Hematopoietic multipotent progenitor cell treated with erythropoietin and hydrocortisone succinate and interleukin-3 and kit ligand, for 17 days (in vitro differentiated cells): ENCODE measurements around the gene CPLX3.

Source experiments
- DNase-seq: peaks from one replicate; pipeline ENCODE4 v3.0.0-alpha.2; 2015; ENCODE audit warnings: low spot score

The CPLX3 gene

DNA sequence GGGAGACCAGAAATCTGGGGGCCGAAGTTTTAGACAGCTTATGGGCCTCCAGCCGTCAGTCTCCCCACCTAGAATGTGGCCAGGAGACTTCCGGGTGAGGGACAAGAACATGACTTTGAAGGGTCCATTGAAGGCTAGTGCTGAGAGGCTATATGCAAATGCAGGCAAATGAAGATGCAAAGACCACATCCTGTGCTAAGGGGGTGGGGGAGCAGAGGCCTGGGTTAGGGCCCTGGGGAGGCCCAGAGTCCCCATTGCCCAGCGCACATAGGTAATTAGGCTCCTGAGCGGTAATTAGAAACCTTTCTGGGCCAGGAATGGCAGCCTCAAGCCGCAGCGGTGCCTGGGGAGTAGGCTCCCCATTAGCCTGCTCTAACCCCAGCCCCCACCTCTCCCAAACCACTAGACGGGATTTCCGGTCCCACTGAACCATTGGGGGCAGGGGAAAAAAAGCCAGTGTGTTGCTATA is 37.7 kb upstream of the CPLX3 start:
- DNase-seq: no peak

DNA sequence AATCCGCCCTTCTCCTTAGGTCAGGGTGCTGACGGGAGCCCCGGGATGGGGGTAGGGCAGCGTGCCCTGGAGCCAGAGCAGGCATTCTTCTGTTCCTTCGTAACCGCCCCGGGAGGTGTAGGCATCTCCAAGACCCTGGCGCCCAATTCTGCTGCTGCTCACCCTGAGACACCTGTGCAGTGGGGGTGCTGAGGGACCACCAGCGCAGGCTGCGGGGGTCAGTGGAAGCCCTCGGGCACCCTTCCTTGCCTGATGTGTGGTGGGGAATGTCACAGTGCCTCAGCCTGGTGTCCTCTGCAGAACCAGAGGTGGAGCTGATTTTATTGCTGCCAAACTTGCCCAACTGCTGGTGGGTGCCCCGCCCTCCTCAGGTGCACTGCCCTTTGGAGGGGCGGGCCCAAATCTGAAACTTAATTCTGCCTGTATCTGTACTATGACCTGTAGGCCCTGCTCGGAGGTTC is 37.2 kb upstream of the CPLX3 start:
- DNase-seq: no peak

DNA sequence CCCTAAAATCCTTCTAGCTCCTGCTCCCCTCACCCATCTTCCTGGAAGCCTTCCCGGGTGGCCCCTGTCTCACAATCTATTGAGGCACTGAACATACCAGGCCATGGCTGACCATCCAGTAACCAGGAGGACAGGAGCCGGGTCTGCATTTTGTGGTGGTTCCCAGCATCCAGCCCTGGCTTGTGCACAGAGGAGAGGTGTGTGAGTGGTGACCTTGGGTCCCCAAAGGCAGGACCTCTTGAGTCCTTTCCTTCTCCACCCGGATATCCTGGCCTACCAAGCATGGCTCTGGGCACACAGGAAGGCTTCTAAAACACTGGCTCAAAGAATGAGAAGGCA is 36.7 kb upstream of the CPLX3 start:
- DNase-seq: no peak

DNA sequence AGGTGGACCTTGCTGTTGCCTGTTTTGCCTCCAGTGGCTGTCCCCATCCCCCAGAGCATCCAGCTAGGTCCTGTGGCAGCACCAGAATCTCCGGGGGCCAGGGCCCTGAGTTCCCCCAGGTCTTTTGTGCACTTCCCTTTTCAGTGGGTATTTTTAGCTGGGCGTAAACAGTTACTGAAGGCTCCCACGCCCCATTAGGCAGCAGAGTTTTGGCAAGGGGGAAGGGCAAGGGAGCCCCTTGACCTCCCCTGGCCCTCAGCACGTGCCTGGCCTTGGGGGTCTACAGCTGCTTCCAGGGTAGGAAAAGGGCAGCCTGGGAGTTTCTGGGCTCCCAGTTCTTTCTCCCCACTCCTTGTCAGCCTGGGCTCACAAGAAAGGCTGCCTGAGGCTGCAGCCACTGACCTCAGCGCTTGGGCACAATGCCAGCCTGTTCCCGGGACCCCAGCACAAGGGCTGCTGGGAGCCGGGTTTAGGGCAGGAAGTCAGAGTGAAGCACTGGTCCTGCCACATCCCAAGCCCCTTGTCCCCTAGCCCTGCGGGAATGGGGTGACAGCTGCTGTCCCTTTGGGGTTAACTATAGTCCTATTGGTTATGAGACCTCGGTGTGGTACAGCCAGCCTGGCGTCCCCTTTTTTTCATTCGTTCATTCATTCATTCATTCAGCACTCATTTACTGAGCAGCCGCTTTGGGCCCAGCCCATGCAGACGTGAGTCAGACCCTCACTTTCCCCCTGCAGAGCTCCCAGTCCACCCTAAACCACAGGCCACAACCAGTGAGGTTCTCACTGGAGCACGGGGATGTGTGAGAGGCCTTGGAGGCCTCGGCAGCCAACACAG is 36.1 kb upstream of the CPLX3 start:
- DNase-seq: no peak

DNA sequence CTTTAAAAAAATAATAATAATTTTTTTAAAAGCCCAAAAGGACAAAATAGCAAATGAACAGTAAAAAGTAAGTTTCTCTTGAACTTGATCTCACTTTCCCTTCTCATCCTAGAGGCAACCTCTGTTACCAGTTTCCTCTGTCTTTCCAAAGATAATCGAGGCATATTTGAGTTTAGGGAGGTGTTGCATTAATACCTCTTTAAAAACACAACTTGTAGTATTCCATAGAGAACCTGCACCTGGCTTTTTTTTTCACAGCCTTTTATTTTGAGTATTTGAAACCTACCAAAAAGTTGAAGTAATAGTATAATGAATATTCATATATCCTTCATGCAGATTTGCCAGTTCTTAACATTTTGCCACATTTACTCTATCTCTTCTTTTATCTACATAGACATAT is 35.4 kb upstream of the CPLX3 start:
- no peak for DNase-seq

DNA sequence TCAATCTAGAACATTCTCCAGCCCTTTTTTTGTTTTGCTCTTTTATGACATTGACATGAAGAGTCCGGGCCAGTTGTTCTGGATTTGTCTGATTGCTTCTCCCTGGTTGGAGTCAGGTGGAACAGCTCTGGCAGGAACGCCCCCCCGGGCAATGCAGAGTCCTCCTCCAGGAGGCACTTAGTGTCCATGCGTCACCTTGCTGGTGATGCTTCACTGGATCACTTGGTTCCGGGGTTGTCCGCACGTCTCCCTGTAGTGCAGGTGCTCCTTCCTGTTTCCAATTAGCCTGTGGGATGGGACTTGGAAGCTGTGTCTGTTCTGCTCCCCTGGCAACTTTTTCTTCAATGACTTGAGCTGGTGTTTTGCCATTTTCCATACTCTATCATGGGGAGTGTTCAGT is 34.8 kb upstream of the CPLX3 start:
- no peak for DNase-seq

DNA sequence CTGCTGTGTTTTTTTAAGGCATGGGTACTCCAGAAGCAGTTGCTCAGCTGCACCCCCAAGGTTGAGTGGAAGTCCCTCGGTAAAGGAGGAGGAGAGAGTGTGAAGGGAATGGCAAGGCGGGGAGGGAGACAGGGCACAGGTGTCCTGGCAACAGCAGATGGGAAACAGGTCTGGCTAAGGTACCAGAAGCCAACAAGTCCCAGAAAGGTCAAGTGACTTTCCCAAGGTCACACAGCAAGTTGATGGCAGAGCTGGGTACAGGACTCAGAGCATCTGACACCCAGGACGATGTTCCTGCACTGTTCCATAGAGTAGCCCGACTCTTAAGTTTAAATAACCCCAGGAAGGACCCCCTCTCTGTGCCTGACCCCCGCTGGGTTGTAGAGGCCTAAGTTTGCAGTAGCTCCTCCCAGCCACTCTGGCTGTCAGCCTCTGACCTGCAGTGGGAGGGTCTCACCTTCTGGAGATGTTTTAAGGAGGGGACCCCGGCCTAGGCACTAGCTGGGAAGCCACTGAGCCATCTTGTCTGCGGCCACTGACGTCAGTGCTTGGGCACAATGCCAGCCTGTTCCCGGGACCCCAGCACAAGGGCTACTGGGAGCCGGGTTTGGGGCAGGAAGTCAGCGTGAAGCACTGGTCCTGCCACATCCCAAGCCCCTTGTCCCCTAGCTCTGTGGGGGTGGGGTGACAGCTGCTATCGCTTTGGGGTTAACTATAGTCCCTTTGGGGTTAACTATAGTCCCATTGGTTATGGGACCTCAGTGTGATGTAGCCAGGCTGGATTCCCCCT is 34.0 kb upstream of the CPLX3 start:
- no peak for DNase-seq

DNA sequence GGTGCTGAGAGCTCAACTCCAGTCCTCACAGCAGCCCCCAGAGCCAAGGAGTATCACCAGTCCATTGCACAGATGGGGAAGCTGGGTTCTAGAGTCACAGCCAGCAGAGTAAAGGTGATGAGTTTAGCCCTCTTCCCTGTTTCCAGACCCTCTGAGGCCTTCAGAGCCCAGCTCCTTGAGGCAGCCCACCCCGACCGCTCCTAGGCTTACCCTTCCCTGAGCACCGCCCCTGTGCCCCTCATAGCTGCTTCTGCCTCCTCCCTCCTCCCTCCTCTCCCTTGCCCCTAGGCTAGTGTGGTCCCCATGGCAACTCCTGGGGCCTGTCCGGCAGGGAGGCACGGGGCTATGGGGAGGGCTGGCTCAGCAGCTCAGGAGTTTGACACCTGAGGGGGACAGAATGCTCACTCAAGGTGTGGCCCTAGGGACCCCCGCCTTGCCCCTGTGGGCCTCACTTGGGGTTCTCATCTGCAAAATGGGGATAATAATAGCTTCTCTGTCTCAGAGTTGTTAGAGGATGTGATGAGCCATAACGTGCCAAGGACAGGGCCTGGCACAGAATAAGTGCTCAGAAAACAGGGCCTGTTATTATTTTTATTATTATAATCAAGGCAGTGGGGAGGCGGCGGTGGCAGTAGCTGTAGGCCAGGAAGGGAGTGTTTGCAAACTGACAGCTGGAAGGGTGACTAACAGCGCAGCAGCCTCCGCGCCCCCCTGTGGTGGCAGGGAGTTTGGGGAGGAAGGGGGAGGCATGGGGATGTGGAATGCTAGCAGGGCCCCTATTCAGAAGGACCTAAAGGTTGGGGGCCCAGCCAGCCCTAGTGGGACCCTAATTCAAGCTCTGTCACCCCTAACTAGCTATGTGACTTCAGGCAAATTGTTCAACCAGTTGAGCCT is 33.0 kb upstream of the CPLX3 start:
- no peak for DNase-seq

DNA sequence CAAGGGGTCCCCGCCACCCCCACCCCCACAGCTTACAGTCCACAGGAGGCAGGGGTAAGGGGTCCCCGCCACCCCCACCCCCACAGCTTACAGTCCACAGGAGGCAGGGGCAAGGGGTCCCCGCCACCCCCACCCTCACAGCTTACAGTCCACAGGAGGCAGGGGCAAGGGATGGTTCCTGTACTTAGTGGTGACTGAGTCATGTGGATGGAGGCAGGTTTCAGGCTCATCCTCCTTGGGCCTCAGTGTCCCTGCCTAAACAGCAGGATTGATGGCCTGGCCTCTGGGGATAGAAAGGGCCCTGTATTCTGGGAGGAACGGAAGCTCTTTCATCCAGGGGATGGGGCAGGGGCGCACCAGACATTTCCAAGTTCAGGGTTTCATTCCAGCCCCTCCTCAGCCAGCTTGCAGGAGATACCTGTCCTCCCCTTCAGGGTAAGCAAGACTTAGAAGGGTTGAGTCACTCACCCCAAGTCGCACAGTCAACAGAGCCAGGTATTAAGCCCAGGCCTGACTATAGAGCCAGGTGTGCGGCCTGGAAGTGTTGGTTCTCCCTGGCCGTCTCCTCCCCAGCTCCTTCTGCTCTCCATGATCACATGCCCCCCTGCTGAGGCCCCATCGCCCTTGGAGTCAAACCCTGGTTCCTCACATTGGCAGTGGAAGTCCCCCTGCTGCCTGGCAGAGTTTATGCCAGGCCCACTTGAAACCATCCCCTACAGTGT is 32.0 kb upstream of the CPLX3 start:
- no peak for DNase-seq

DNA sequence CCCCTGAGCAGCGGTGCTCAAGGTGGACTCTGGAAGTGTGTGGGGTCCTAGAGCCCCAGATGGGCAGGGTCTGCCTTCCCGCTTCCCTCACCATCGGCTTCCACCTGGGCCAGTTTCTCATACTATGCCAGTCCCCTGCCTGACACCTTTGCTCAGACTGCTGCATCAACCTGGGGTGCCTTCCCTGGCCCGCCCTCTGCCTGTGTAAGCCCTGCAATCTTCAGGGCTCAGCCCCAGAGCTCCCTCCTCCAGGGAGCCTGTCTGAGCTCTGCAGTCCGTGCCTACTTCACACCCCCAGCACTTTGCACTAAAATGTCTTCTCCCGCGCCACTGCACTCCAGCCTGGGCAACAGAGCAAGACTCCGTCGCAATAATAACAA is 31.5 kb upstream of the CPLX3 start:
- no peak for DNase-seq

DNA sequence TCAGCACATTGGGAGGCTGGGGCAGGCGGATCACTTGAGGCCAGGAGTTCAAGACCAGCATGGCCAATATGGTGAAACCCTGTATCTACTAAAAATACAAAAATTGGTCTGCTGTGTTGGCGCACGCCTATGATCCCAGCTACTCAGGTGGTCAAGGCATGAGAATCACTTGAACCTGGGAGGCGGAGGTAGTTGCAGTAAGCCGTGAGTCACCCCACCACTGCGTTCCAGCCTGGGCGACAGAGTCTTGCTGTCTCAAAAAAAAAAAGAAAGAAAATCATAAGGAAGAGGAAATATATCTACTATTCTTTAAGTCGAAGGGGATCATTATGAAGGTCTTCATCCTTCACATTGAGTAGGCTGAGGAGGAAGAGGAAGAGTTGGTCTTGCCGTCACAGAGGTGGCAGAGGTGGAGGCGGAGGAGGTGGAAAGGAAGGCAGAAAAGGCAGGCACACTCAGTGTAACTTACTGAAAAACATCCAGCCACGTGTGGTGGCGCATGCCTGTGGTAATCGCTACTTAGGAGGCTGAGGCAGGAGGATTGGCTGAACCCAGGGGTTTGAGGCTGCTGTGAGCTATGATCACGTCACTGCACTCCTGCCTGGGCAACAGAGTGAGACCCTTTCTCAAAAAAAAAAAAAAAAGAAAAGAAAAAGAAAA is 30.3 kb upstream of the CPLX3 start:
- DNase-seq: no peak

DNA sequence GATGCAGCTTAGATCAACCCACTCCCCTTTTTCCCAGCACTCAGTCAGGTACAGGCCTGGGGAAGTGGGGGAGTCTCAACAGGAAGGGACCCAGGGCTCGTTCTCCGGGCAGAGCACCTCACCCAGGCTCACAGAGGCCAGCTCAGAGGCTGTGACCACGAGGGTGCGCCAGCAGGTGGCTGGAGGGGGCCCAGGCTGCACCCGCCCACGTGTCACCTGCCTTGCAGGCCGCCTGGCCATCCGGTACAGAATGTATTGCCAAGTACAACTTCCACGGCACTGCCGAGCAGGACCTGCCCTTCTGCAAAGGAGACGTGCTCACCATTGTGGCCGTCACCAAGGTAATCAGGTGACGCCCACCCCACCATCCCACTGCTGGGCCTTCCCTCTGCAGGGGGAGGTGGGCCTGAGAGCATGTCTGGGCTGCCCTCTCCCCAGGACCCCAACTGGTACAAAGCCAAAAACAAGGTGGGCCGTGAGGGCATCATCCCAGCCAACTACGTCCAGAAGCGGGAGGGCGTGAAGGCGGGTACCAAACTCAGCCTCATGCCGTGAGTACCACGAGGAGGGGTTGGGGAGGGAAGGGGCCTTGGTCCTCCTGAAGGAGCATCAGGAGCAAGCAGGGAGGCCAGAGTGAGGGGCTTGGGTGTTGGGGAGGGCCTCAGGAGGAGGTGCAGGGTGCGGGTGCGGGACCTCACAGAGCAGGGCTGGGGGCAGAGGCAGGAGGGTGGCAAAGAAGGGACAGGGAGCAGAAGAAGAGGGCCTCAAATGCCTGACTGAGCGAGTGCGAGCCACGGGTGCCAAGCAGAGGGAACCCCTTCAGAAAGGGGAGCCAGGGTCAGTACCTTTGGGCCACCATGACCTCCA is 27.8 kb upstream of the CPLX3 start:
- DNase-seq: no peak

DNA sequence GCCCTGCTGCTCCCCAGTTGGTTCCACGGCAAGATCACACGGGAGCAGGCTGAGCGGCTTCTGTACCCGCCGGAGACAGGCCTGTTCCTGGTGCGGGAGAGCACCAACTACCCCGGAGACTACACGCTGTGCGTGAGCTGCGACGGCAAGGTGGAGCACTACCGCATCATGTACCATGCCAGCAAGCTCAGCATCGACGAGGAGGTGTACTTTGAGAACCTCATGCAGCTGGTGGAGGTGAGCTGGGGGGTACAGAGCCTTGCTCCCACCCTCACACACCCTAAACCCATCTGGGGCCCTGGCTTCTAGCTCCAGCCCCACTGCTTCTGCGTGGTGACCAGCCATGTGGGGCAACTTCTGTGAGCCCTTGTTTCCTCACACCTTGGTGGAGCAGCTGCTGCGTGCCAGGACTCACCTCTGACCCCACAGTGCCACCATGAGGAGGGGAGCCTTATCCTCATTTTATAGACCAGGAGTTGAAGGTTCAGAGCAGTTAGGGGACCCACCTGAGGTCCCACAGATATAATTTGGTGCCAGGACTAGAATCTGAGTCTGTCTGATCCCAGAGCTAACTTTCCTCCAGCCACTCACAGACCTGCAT is 27.1 kb upstream of the CPLX3 start:
- DNase-seq: no peak

DNA sequence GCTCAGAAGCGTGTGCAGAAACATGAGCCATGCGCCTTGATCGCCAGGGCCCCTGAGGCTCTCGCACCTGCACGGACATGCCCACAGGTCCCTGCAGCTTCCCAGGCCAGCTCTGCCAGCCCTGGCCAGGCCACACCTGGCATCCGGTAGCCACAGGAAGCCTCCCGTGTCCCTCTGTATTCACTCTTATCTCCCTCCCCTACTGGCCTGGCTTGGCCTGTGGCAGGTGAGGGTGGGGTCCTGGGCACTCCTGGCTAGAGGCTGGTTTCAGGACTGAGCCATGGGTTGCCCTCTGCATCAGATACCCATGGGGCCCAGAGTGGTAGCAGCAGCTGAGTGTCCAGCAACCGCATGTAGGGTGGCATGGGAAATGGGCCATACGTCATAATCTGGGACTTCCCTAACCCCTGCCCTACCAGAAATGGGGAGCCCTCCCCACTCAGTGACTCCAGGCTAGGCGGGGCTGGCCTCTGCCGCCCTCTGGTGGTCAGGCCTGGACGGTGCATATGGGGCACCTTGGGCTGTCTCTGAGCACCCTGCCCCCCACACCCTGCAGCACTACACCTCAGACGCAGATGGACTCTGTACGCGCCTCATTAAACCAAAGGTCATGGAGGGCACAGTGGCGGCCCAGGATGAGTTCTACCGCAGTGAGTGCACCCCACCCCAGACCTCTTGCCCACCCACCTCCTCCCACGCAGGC is 26.4 kb upstream of the CPLX3 start:
- peak; percentile 85 for DNase-seq

DNA sequence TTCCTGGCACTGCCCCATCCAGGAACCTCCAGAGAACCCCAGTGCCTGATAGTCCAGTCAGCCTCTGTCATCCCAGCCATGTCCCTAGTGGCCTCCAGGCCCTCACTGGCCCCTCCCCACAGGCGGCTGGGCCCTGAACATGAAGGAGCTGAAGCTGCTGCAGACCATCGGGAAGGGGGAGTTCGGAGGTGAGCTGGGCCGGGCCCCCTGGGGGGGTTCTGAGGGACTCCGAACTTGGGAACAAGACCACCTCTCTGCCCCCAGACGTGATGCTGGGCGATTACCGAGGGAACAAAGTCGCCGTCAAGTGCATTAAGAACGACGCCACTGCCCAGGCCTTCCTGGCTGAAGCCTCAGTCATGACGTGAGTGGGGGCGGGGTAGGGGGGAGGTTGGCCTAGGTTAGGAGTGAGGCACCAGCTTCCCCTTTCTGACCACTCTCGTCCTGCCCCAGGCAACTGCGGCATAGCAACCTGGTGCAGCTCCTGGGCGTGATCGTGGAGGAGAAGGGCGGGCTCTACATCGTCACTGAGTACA is 25.8 kb upstream of the CPLX3 start:
- DNase-seq: no peak

DNA sequence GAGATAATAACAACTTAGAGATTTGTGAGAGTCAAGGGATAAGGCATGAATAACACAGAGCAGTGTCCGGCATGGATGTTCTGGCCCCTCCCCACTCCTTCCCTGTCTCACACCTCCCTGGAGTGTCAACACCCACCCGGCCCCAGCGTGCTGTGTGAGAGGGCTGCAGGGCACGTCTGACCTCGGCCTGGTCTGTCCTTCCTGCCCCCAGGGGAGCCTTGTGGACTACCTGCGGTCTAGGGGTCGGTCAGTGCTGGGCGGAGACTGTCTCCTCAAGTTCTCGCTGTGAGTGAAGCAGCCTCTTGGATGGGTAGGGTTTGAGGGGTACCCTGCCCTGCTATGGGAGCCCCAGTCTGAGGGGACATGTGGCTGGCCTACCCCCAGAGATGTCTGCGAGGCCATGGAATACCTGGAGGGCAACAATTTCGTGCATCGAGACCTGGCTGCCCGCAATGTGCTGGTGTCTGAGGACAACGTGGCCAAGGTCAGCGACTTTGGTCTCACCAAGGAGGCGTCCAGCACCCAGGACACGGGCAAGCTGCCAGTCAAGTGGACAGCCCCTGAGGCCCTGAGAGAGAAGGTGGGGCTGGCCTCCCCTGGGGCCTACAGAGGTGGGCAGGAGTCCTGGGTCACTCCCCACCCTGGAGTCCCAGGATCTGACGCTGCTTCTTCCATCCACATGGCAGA is 25.0 kb upstream of the CPLX3 start:
- no peak for DNase-seq

DNA sequence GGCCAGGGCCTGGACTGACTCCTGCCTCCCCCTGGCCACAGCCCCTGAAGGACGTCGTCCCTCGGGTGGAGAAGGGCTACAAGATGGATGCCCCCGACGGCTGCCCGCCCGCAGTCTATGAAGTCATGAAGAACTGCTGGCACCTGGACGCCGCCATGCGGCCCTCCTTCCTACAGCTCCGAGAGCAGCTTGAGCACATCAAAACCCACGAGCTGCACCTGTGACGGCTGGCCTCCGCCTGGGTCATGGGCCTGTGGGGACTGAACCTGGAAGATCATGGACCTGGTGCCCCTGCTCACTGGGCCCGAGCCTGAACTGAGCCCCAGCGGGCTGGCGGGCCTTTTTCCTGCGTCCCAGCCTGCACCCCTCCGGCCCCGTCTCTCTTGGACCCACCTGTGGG is 24.1 kb upstream of the CPLX3 start:
- DNase-seq: no peak

DNA sequence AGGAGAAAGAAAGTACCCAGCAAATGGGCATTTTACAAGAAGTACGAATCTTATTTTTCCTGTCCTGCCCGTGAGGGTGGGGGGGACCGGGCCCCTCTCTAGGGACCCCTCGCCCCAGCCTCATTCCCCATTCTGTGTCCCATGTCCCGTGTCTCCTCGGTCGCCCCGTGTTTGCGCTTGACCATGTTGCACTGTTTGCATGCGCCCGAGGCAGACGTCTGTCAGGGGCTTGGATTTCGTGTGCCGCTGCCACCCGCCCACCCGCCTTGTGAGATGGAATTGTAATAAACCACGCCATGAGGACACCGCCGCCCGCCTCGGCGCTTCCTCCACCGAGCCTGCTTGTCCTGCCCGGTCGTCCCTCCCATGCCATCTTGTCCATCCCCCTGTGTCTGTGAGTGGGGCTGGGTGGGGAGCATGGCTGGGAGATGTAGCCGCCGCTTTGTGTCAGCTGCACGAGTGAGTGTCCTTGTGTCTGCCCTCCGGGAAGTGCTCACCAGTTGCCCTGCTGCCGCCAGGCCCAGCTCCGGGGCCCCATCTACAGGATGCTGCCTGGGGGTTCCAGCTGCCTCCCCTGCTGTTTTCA is 23.5 kb upstream of the CPLX3 start:
- DNase-seq: no peak
